Adipose tissue (tissue), 3 donors: ENCODE measurements around the gene CBS. TPM values are rescaled to one million over a fixed set of nuclear protein-coding genes. Genes with fewer than 3 reads are reported as not detected.
"Not testable (repeated sequence)": the region's sequence is repeated elsewhere in the genome, so short reads cannot be mapped to it uniquely, and the experiment has no call there.

Experiments used
- H3K27ac ChIP-seq: one replicate; pipeline ENCODE4 v1.5.1; 2013; ENCODE audit warnings: low read depth, low read length
- WGBS, 3 donors: extraction: QIAGEN DNeasy Blood & Tissue Kit; methylation state at CpG; one replicate each; pipeline ENCODE4 v1.1.7; 2013; 5-methylcytosine and 5-hydroxymethylcytosine counted together
- polyA plus RNA-seq, 3 donors: library from polyadenylated mRNA; stranded (reverse); fragments of 200-250 nt; gene quantifications; one replicate each; pipeline ENCODE4 v1.2.3, GENCODE V29; 2013
- donor health status: healthy with polysubstance abuse.
- donor health status: Bipolar disorder and iron deficiency.
- donor health status: healthy.

Gene CBS
- polyA plus RNA-seq, 3 donors: 19.6 to 43.0 (median 25.7) TPM

GRCh38 chr21:43006051-43006873 lies 69.4 kb downstream of the CBS start:
- not testable (repeated sequence) for H3K27ac ChIP-seq
- WGBS, 3 donors: 56 to 82% (median 81%) methylated on average over 14 of the region's 14 CpGs

- H3K27ac ChIP-seq: no peak overlapping the region
- WGBS, 3 donors: 53 to 85% (median 82%) methylated on average over 9 of the region's 9 CpGs
Measured at GRCh38 chr21:43005635-43006034, 70.0 kb downstream of the CBS start.

GRCh38 chr21:43004926-43005325 lies 70.7 kb downstream of the CBS start:
- no peak overlapping the region for H3K27ac ChIP-seq
- 78 to 86% (median 81%) methylated on average over 8 of the region's 8 CpGs for WGBS, 3 donors

Other genes starting within 250 kb of the CBS start
- gene WDR4, start 196.3 kb downstream of the CBS start, polyA plus RNA-seq: 10 to 100 TPM in 1 of 3 donors, 1 to 10 TPM in 2; 7.9 to 15.7 (median 9.1) TPM
- 10 to 100 TPM; 20.0 to 27.3 (median 24.0) TPM for gene NDUFV3, start 182.5 kb downstream of the CBS start, polyA plus RNA-seq
- gene ERVH48-1, start 150.2 kb downstream of the CBS start, polyA plus RNA-seq: under 1 TPM in 1 of 3 donors, not detected in 2; 0.06 TPM
- 1 to 10 TPM; 4.0 to 9.2 (median 7.6) TPM for gene PKNOX1, start 101.3 kb downstream of the CBS start, polyA plus RNA-seq
- 10 to 100 TPM; 20.0 to 73.5 (median 32.0) TPM for gene U2AF1, start 31.7 kb upstream of the CBS start, polyA plus RNA-seq
- gene CRYAA, start 93.2 kb upstream of the CBS start, polyA plus RNA-seq: not detected